OCI-LY1 (cell line): ENCODE results near the gene TMEM79.

ENCODE experiments used
- CTCF ChIP-seq: fragments of 200-600 bp; sonication (generic), shearing (Covaris generic); IDR thresholded peaks from 2 replicates; pipeline ENCODE4 v1.5.1; 2017; ENCODE audit warnings: mild to moderate bottlenecking, antibody characterized with exemption, low read length, moderate library complexity, mixed read lengths
- EZH2 ChIP-seq: fragments of 200-600 bp; sonication (generic), shearing (Covaris generic); IDR thresholded peaks from 2 replicates; pipeline ENCODE4 v1.8.0; 2017; ENCODE audit warnings: borderline replicate concordance, mixed run types, mild to moderate bottlenecking, antibody characterized with exemption, low read length, moderate library complexity, mixed read lengths

GRCh38 chr1:156336242-156336641, 52.1 kb downstream of the TMEM79 start:
- peak; percentile 59 for TF ChIP-seq CTCF
- no peak for TF ChIP-seq EZH2
